NOMO-1 treated with DMSO at 0.1 percent for 48 hours (cell line): ENCODE measurements around the gene COMMD3.
"Not testable (repeated sequence)": the region's sequence is repeated elsewhere in the genome, so short reads cannot be mapped to it uniquely, and the experiment has no call there.

Experiments
- DNase-seq: peaks from one replicate; lab custom pipeline; 2025; ENCODE audit not compliant: unreplicated experiment; lab: John Stamatoyannopoulos, UW

Gene COMMD3

DNA sequence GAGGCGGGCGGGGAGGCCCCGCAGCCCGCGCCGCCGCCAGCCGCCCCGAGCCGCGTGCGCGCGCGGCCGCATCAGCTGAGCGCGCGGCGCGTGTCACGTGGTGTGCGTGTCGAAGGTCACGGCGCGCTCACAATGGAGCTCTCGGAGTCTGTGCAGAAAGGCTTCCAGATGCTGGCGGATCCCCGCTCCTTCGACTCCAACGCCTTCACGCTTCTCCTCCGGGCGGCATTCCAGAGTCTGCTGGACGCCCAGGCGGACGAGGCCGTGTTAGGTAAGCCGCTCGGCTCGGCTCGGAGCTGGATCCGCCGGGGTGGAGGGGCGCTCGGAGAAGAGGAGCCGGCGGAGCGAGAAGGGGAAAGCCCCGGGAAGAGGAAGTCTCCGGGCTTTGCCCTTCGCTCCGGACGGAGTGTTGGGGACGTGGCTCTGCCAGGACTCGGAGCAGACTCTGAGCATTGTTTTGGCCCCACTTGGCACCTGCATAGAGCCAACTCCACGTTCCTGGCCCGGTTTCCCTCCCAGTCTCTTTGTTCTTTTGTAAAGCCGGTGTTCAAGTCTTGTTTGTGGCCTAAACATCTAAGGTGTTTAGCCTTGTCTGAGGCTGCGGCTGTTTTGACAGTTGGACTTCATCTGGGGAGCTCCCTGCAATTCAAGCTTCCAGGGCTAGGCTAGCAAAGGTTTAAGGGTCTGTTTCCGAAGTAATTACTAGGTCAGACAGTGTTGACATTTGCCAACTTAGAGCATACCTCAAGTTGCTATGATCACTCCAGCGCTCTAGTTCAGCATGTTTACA lies at the start of gene COMMD3:
Gene COMMD3 (plus strand): TSS at position 103 of the 790 bp plus-strand sequence. CDS start 30 bp downstream, at position 133.
- DNase-seq: peak; percentile 78

DNA sequence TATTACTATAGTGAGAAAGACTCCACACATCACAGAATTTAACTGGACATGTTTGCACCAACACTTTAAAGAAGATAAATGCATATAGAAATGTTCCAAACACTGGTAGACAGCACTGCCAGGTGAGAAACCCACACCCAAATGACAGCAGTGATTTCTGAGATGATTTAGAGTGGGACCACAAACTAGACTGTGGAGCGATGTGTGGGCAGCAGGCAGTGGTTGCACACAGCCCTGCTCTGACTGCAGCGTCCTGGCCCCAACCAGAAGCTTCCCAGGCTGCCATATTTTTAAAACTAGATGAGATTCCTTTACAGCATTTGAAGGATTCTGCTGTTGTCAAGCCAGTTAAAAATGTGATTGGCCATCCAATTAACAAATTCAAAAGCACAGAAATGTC lies 47.7 kb upstream of the COMMD3 start:
- DNase-seq: no peak

DNA sequence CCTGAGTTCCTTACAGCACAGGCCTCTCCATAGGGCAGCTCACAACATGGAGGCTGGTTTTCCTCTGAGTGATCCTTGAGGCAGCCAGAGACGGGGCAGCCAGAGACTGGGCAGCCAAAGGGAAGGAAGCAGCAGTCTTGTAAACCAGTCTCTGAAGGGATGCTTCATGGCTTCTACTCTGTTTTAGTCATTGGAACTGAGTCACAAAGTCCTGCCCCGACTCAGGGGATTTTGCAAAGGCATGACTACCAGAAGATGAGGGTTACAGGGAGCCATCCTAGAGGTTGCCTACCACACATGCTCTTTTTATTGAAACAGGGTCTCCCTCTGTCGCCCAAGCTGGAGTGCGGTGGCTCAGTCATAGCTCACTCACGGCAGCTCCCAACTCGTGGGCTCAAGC lies 44.4 kb upstream of the COMMD3 start:
- no peak for DNase-seq

DNA sequence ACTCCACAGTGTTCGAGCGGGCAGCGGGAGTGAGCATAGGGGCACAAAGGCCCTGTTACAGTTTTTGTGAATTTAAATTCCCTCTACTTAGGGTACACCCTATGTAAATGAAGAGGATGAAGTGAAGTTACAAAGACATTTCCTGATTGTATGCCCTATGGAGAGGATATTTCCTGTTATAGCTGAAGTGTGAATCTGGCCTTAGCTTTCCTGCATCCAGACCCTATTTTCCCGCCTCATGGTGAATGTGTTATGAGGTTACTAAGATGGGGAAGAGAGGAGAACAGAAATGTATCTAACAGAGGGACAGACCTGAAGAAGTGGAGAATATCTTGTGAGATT lies 37.8 kb upstream of the COMMD3 start:
- DNase-seq: no peak

DNA sequence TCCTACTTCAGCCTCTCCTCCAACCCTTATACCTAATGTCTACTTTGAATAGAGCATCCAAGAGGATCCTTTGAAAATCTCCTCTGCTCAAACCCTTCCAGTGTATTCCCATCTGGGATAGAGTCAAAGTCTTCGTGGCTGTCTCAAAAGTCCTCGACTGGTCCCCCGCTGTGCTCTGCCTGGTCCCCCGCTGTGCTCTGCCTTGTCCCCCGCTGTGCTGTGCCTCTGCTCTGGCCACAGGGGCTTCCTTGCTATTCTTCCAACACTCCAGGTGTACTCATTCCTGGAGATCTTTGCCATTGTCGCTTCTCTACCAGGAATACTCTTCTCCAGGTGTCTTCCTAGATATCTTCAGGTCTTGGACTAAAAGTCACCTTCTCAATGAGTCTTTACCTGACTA lies 36.1 kb upstream of the COMMD3 start:
- no peak for DNase-seq

DNA sequence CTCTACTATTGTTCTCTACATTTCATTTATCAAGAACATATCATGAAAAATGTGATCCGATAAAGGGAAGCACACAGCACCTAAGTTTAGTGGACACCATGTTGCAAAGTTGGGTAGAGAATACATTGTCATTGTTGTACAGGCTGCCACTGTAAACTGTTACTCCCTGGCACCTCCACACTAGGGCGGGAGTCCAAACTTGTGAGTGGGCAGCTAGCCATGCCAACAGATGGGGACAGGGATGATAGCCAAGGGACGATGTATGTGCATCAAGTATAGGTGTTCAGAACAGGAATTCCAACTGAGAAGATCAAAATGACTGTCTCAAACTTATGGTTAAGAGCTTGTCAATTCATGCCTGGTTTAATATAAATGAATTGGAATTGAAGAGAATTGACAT lies 31.1 kb upstream of the COMMD3 start:
- DNase-seq: no peak

DNA sequence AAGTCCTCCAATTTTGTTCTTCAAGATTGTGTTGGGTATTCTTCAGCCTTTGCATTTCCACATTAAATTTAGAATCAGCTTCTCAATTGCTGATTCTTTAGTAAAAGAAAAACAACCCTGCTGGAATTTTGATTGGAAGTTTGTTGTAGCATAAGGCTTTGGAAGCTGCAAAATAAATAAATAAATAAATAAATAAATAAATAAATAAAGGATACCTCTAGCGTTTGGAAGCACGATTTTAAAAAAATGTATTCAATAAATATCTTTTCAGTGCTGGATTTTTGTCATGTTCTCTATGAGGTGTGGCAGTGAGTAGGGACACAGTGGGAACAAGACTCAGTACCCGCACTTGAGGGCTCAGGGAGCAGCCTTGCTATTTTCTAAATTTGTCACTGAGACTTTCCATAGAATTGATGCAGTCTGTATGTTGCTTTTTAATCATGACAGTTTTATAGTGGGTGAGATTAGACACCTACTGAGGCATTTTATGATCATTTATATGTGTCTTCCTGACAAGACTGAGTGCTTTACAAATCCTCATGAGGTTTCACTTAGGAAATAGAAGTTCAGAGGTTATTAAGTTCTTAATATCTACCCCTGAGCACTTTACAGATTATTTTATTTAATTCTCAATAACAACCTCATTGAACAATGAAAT lies 22.3 kb upstream of the COMMD3 start:
- no peak for DNase-seq

DNA sequence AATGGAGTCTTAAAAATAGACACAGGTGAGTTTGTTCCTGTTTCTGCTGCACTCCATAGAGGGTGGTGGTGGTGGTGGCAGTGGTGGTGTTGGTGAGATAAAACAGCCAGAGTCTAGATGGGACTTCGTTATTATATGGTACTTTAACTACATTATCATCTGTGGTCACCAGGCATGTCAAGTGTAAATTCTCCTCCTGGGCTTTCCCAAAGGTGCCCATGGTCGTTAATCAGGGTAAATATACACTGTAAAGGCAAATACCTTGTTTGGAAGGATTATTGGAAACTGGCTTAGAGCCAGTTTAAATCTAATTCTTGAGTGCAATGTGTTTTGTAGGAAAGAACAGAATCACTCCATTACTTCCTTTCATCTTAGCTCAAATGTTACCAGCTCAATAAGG lies 21.5 kb upstream of the COMMD3 start:
- no peak for DNase-seq

DNA sequence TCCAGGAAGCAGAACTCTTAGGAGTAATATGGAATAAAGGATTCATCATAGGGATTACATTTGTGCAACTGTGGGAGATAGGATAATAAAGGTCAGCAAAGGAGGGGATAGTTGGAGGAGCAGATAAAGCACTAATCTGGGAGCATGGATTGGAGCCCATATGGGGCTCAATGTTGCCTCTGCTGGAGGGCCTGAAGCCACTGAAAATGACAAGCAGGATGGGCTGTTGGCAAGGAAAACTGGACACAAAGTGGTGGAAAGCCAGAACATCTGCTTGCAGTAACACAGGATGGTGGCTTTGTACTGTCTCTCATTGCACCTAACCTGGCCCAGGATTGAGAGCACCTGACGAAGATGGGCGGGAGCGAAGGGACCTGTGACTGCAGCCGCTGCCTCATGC lies 15.0 kb upstream of the COMMD3 start:
- DNase-seq: no peak

DNA sequence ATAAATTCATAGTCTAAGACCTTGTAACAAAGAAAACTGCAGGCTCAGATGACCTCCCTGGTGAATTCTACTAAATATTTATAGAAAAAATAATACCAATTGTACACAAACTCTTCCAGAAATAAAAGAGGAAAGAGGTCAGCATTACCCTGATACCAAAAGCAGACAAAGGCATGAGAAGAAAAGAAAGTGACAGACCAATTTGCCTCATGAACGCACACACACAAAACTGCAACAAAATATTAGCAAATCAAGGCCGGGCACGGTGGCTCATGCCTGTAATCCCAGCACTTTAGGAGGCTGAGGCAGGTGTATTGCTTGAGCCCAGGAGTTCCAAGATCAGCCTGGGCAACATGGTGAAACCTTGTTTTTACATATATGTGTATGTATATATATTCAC lies 12.7 kb upstream of the COMMD3 start:
- DNase-seq: no peak

DNA sequence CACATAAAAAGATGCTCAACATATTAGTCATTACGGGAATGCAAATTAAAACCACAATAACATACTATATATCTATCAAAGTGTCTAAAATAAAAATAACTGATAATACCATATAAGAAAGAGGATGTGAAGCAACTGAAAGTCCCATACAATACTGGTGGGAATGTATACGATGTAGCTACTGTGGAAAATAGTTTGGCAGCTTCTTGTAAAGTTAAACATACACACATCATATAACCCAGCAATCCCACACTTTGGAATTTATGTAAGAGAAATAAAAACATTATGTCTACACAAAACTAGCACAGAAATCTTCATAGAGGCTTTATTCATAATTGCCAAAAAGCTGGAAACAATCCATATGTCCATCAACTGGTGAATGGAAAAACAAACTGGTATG lies 10.5 kb upstream of the COMMD3 start:
- no peak for DNase-seq

DNA sequence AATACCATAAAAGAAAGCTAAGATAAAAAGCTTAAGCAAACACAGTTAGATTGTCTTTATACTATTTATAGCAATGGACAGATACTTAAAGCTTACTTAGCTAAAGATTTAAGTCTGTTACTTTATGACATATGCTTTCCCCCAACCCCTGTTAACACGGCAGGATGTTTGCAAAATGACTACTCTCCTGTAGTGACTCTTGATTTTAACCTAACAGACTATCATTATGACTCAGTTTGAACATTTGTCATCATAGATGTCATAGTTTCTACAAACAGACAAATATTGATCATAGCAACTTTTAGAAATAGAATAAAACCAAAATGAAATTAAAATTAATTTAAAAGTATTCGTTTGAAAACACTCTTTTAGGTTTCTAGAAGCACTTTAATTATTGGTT lies 7.8 kb upstream of the COMMD3 start:
- DNase-seq: peak; percentile 40

DNA sequence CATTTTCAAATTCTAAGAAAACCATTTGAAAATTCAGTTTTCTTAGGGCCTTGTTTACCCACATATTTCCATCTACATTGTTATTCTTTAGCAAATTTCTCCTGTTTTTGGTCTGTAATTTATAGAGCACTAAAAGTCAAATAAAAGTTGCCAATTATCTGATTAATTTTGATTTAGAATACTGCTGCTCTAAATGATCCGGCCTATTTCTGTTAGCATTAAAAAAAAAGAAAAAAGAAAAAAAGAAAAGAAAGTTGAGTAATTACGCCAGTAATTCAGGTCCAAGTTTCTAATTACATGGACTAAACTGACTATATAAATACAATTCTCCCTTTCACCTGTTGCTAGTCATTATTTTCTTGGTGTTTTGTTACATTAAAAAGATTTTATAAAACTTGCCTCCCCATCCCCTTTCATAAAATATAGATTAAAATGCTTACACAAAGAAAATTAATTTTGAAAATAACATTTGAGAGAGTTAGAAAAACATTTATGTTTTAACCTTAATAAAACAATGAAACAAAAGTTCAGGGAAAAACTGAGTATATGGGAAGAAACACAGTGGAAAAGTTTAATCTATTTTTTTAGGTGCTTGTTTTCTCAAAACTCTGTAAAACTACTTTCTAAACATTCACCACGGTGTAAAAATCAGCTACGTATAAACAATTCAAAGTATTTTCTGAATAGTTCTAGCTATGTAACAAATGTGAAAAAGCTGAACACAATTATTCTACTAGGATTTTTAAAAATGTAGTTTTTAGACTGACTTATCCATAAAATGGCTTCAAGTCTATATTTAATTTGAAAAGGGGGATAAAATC lies 6.8 kb upstream of the COMMD3 start:
- no peak for DNase-seq

DNA sequence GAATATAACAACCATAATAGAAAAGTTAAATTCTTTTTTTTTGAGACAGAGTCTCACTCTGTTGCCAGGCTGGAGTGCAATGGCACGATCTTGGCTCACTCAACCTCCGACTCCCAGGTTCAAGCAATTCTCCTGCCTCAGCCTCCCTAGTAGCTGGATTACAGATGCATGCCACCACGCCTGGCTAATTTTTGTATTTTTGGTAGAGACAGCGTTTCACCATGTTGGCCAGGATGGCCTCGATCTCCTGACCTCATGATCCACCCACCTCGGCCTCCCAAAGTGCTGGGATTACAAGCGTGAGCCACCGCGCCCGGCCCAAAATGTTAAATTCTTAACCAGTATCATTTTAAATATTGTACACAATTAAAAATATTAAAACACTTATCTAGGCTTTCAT lies 6.2 kb upstream of the COMMD3 start:
- not testable (repeated sequence) for DNase-seq

DNA sequence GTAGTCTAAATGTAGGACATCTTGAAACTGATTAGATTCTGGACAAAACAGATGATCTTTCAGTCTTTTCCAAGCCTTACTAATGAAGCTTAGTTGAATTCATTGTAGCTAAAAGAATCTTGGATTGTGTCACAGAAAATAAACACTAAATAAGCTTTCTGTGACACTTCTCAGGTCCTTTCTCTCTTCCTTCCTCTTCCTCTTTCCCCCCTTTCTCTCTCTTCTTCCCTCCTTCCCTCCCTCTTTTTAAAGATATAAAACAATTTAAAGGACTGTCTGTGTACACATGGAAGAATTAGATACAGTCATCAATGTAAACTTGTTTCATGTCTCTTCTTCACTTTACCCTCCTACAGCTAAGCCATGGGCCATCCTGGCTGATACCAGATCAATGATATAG lies 5.3 kb upstream of the COMMD3 start:
- peak; percentile 49 for DNase-seq

DNA sequence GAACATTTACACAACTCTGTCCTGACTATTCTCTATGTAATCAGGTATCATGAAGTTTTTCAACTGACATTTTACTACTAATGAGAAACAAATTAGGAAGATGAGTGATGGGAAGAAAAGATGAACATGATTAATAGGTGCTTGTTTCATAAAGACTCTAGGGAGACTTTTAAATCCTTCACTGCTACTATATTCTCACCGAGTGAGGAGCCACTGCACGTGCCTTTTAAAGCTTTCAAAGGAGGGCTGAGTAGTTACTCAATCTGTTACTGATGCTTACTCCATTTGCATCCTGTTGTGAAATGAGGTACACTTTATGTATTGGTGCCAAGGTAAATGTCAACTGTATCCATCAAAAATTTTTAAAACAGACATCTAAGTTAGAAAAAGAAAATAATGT lies 1.3 kb upstream of the COMMD3 start:
- peak; percentile 73 for DNase-seq

DNA sequence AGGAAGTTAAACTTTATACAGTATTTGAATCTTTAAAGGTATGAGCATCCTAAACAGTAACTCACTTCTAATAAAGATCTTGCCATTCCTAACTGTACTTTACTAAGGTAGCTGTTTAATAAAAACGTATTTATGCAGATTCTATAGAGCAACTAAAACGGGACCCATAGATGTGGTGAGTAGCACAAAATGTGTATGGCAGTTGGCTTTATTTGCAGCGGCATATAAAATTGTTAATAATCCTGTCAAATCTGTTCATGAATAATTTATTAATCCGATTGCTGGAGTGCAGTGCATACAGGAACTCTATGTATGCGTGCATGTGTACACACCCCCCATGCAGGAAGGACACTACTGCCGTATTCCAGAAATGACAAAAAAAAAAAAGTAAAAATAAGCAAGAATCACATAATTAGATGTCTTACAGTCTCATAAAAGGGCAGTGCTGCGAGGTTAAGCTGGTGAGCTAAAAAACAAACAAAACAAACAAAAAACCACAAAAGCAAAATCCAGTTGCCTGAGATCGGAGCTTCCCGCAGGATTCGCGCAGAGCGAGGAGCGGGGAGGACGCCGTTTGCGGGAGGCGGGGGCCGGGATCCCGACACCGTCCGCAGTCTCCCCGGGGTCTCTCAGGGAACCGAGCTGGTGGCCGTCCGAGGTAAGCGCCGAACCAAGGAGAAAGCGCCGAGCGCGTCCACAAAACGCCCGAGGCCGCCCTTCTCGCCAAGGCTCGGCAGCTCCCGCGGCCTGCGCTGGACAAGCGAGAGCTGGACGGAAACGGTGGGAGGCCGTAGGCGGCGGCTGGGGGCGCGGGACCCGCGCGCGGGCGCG lies 518 bp upstream of the COMMD3 start:
- no peak for DNase-seq

DNA sequence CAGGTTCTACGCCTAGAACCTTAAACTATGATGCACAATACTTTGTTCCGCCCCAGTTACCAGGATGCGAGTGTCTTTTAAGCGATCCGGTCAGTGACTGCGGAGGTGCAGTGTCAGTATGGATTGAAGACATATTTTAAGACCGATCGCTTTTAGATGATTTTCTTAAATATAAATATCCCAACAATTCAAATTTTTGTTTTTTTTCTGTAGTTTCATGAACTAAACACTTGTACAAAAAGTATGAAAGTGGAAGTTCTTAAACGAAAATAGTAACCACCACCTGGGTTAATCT lies 835 bp downstream of the COMMD3 start:
- no peak for DNase-seq

DNA sequence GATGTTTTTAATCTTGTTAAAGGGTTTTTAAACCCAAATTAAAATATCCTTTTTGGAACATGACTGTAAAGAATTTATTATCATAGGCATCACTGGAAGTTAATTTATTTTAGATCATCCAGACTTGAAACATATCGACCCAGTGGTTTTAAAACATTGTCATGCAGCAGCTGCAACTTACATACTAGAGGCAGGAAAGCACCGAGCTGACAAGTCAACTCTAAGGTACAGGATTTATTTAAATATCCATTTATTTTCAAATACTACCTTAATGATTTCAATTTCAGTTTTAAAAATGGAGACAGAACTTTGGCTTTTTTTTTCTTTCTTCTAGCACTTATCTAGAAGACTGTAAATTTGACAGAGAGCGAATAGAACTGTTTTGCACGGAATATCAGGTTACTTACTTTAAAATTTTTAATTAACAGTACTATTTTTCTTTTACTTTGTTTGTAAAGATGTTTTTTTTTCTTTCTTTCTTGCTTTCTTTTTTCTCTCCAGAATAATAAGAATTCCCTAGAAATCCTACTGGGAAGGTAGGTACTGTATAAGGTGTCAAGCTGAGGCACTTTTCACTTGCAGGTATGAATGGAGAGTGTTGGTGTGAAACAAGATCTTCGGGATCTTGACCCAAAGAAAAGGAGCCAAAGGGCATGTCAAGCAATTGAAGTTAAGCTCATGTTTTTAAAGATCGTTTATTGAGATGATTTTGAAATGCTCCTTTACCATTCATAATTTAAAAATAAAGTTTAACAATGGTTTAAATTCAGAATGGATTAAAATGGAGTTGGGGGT lies 1.8 kb downstream of the COMMD3 start:
- DNase-seq: no peak

DNA sequence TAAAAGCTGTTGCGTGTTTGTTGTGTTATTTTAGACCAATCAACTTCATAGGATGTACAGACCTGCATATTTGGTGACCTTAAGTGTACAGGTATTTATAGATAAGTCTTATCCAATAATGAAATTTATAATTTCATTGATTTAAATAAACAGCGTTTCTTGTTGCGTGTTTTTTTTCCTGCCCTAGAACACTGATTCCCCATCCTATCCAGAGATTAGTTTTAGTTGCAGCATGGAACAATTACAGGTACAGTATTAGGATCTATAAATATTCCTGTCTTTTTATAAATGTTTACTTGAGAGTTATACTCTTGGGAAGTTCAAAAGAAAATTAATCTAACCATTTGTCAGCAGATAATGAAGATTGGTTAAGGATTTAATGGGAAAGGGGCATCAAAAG lies 2.6 kb downstream of the COMMD3 start:
- no peak for DNase-seq

DNA sequence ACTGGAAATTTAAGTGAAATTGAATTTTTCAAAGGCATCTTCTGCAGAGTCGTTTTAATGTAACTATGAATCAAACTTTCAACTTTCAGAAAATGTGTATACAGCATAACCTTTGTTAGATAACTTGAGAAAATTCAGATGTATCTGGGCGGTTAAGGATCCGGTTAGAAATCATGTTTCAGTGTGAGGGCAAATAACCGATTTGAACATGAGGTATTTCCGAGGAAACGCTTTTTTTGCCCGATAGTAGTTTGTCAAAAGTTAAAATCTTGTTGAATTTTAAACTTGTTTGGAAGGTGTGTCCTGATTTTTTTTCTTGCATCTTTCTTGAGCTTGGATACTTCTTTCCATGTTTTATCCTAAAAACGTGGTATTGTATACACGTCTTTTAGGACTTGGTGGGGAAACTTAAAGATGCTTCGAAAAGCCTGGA lies 3.4 kb downstream of the COMMD3 start:
- no peak for DNase-seq
